Measurements from ENCODE around the gene RAB2B. TPM values are rescaled to one million over a fixed set of nuclear protein-coding genes. Genes with fewer than 3 reads are reported as not detected.

The RAB2B gene
- total RNA-seq, 1 donor from 2014 or later, result 27.5 TPM

GRCh38 chr14:21467616-21468015 lies 9.1 kb downstream of the RAB2B start:
- CTCF ChIA-PET, result no interaction called here
- Mint-ChIP-seq H3K27ac (no peak overlapping the region), H3K4me1 (peaks cover 2% of the 10 kb centered on the region), H3K9me3 (no peaks in the 10 kb centered on the region), H3K4me3 (no peak overlapping the region), H3K27me3 (no peaks in the 10 kb centered on the region), H3K36me3 (ENCODE audit: low read depth) (peaks cover 68% of the 10 kb centered on the region)
- POLR2A ChIA-PET, result no interaction called here
- TF ChIP-seq CTCF (IDR thresholded peaks at IDR 0.05), result no peak
- ATAC-seq (ENCODE audit: low read depth) (no peak), DNase-seq (no peak)
- intact Hi-C loops (cut with micrococcal nuclease), result no loop called here

DNA sequence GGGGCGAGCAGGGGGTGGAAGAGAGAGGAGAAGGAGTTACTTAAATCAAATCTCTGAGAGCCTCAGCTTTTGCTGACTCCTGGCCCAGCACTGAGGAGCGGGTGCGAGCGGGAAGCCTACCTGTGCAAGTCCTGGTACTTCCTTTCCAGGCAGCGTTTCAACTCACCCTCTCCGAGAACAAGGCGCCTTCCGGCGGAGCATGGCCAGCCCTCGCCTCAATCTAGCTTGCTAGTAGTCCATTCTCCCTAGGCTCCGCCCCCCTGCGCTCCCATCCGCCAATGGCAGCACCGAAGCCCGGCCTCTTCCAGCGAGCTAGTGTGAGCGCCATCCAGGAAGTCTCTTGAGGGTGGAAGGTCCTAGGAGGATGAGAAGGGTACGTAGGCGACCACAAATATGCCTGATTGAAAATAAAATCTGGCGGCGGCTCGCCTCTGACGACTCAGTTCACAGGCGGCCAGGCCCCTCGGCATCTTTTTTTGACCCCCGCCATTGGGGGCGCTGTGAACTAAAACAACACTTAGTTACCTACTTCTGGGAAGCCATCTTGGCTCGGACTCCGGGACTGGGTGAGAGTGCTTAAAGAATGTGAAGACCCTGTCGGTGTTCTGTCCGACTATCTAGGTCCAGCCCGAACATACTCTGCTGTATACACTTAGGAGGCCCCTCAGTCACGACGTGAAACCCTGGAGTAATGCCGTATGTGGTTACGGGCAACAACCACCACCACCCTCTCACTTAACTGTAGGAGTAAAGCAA lies 20.7 kb downstream of the RAB2B start, which contains the start of gene CHD8:
Gene CHD8 (minus strand): TSS at position 212 of the 756 bp plus-strand sequence. CDS start 24,480 bp downstream, outside the sequence.
- intact Hi-C loops (cut with micrococcal nuclease), result loop anchor here (1.0 to 10.0 kb wide), 8 partner anchors 19 to 1001 kb away; partner anchors contain the start of genes APEX1, HNRNPC, METTL3 and OSGEP
- DNase-seq (peak; percentile 91), ATAC-seq (ENCODE audit: low read depth) (peak; percentile 97)
- peaks cover 34% of the 10 kb centered on the region for H3K4me1 Mint-ChIP-seq
- H3K36me3 Mint-ChIP-seq (ENCODE audit: low read depth), result peaks cover 41% of the 10 kb centered on the region
- TF ChIP-seq CTCF (IDR thresholded peaks at IDR 0.05), result no peak
- H3K4me3 Mint-ChIP-seq, result peak within 1 kb of the TSS; percentile 98
- ChIA-PET POLR2A (interaction anchor here (0.6 to 6.3 kb wide), 14 partner anchors 9 to 353 kb away, joined by 3 to 139 read pairs (median 6); partner anchors contain the start of genes METTL3, RAB2B, SUPT16H and TOX4), CTCF (interaction anchor here (0.8 to 2.3 kb wide), 6 partner anchors 19 to 100 kb away, joined by 3 to 23 read pairs (median 4); partner anchors contain the start of gene METTL3)
- H3K27ac Mint-ChIP-seq, result peak within 1 kb of the TSS; percentile 99
- H3K27me3 Mint-ChIP-seq, result no peaks in the 10 kb centered on the region
- no peaks in the 10 kb centered on the region for H3K9me3 Mint-ChIP-seq

- DNase-seq, result no peak
- Mint-ChIP-seq H3K27me3 (no peaks in the 10 kb centered on the region), H3K36me3 (ENCODE audit: low read depth) (peaks cover 36% of the 10 kb centered on the region), H3K27ac (peak overlapping the region; percentile 99), H3K9me3 (no peaks in the 10 kb centered on the region), H3K4me3 (peak overlapping the region; percentile 98), H3K4me1 (peaks cover 36% of the 10 kb centered on the region)
- intact Hi-C loops (cut with micrococcal nuclease), result loop anchor here (10.0 kb wide), 1 partner anchor 1001 kb away; the partner anchor contains the start of genes APEX1 and OSGEP
- ChIA-PET CTCF (interaction anchor here (0.8 to 2.3 kb wide), 5 partner anchors 19 to 56 kb away, joined by 3 to 23 read pairs (median 4); partner anchors contain the start of gene METTL3), POLR2A (interaction anchor here (0.8 to 6.3 kb wide), 11 partner anchors 9 to 211 kb away, joined by 3 to 139 read pairs (median 6); partner anchors contain the start of genes METTL3, RAB2B, SUPT16H and TOX4)
- ATAC-seq (ENCODE audit: low read depth), result peak; percentile 5
- TF ChIP-seq CTCF (IDR thresholded peaks at IDR 0.05), result no peak
These were observed 21.2 kb downstream of the RAB2B start for GRCh38 chr14:21455592-21455911.

GRCh38 chr14:21454843-21455544 lies 21.8 kb downstream of the RAB2B start:
- ATAC-seq (ENCODE audit: low read depth) (no peak), DNase-seq (no peak)
- CTCF ChIA-PET, result interaction anchor here (2.3 kb wide), 1 partner anchor 18 kb away, joined by 23 read pairs; no protein-coding TSS in a partner anchor
- intact Hi-C loops (cut with micrococcal nuclease), result loop anchor here (10.0 kb wide), 1 partner anchor 1000 kb away; the partner anchor contains the start of genes APEX1 and OSGEP
- Mint-ChIP-seq H3K36me3 (ENCODE audit: low read depth) (peaks cover 38% of the 10 kb centered on the region), H3K4me3 (peak overlapping the region; percentile 98), H3K27me3 (no peaks in the 10 kb centered on the region), H3K27ac (peak overlapping the region; percentile 99), H3K9me3 (no peaks in the 10 kb centered on the region), H3K4me1 (peaks cover 40% of the 10 kb centered on the region)
- POLR2A ChIA-PET, result interaction anchor here (1.3 to 6.3 kb wide), 3 partner anchors 18 to 211 kb away, joined by 3 to 139 read pairs (median 17); partner anchors contain the start of gene SUPT16H
- no peak for TF ChIP-seq CTCF (IDR thresholded peaks at IDR 0.05)
